Nucleus accumbens (tissue), 56 donors: ENCODE results near the gene PPM1L.
"Not testable (repeated sequence)": the region's sequence is repeated elsewhere in the genome, so short reads cannot be mapped to it uniquely, and the experiment has no call there.

Source experiments
- DNase-seq, 56 donors: peaks; one replicate each; lab custom pipeline; 2025; lab: John Stamatoyannopoulos, UW

PPM1L gene

DNA sequence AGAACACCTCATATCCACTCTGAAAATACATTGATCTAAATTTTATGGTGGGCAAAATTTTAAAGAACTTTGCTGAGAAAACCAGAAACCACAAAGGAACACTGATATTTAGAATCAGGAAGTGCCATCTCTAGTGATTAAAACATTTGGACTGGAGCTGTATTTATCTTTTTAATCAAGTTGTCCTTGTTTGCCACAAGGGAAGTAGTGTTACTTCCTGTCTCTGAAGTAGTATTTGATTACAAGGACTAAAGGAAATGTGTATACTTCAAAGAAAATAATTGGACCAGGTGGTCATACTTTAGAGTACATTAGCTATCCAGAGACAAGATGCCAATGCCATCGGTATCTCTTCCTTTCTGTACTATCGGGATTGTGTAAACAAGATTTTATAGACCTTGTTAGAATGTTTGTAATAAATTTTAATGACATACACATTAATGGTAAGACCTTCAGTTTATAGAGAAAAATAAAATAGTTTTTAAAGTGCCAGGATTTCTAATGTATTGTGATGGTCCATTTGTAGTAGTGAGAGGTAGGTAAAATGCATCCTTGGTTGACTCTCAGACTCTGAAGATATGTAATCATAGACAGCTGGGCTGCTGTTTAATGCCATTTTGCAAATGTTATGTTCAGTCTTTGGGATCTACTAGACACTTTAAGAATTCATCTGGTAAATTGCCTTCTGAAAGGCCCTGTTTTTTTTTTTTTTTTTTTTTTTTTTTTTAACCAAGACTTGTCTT is 217.2 kb downstream of the PPM1L start:
- DNase-seq = no peak

DNA sequence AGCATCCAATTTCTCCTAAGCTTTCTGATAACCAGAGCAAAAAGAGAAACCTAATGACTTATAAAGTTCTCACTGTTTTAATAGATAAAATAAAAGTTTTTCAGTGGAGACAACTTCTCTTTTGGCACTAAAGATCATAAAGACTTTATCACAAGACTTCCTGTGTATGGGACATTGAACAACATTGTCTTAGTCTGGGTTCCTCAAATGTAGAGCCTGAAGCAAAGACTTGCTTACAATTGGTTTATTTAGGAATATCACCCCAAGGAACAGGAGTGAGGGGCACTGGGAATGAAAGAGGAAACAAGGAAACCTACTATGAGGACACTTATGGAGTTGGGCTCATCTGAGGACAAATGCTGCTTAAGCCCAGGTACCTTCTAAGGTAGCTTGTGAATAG is 221.7 kb downstream of the PPM1L start:
- DNase-seq = no peak

DNA sequence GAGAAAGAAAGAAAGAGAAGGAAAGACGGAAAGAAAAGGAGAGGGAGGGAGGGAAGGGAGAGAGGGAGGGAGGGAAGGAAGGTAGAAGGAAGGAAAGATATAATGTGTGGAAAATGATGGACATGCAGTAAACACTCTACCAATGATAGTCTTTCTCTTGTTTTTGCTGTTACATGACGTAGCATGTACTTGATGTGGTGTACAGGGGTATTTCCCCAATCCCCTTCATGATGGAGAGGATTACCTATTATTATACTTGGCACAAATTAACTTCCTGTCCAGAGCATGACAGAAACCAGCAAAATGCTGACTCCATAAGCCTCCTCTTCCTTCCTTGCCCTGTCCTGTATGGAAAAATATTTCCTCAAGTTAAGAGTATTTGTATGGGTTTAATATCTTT is 224.7 kb downstream of the PPM1L start:
- no peak for DNase-seq

DNA sequence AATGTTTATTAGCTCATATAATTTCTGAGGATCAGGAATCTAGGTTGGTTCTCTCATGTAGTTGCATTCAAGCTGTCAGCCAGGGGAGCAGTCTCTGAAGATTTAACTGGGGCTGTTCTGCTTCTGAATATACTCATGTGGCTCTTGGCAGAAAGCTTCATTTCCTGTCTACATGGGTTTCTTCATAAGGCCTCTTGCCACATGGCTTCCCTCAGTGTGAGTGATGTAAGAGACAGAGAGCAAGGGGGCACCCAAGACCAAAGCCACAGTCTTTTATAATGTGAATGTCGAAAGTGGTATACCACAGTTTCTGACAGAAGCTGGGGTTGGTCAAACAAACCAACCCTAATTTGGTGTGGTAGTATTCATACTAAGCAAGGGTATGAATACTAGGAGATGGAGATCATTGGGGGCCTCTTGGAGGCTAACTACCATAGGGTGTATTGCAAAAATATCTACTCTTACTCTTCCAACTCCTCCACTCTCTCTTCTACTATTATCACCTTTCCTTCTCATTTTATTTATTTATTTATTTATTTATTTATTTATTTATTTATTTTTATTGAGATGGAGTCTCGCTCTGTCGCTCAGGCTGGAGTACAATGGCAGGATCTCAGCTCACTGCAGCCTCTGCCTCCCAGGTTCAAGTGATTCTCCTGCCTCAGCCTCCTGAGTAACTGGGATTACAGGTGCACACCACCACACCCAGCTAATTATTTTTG is 225.3 kb downstream of the PPM1L start:
- peak in 12 of 56 donors; percentile 0 to 19 (median 3) for DNase-seq

DNA sequence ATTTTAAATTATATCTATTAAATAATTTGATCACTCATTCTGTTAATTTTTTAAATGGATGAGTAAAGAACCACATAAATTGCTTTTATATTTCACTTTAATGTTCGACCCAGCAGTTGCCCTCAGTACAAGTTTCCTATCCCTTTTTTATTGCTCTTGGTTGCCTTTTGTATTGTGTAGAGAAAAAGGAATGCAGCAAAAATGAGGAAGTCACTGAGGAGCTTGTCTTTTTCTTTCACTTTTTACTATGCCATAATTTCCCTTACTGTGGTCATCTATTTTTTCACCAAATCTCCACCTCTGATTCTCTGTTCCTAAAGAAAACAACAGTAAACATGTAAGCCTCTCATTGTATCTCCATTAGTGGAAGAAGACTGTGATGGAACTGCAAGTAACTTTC is 226.5 kb downstream of the PPM1L start:
- no peak for DNase-seq

DNA sequence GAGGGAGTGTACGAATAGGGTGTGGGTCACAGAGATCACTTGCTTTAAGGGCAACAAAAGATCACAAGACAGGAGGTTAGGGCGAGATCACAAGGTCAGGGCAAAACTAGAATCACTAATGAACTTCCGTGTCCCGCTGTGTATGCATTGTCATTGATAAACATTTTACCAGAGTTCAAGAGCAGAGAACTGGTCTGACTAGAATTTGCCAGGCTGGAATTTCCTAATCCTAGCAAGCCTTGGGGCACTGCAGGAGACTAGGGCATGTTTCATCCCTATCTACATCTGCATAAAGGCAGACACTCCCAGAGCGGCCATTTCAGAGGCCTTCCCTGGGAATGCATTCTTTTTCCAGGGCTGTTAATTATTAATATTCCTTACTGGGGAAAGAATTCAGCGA is 227.9 kb downstream of the PPM1L start:
- not testable (repeated sequence) for DNase-seq

DNA sequence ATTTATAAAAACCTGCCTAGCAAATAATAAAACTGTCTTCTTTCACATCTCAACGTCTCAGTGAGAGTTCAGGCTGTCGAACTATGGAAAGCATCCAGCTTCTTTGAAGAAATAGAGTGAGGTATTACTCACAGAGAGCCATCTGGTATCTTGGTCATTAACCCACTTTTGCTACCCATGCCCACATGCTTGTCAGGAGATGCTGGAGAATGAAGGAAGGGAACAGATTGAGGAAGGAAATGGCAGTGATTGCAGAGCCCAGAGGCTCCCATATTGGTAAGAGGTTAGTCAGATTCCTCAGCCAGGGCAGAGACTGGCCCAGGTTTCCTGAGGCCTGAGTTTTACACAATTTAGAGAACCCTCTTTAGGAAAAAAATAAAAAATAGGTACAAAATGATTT is 230.0 kb downstream of the PPM1L start:
- DNase-seq = no peak

DNA sequence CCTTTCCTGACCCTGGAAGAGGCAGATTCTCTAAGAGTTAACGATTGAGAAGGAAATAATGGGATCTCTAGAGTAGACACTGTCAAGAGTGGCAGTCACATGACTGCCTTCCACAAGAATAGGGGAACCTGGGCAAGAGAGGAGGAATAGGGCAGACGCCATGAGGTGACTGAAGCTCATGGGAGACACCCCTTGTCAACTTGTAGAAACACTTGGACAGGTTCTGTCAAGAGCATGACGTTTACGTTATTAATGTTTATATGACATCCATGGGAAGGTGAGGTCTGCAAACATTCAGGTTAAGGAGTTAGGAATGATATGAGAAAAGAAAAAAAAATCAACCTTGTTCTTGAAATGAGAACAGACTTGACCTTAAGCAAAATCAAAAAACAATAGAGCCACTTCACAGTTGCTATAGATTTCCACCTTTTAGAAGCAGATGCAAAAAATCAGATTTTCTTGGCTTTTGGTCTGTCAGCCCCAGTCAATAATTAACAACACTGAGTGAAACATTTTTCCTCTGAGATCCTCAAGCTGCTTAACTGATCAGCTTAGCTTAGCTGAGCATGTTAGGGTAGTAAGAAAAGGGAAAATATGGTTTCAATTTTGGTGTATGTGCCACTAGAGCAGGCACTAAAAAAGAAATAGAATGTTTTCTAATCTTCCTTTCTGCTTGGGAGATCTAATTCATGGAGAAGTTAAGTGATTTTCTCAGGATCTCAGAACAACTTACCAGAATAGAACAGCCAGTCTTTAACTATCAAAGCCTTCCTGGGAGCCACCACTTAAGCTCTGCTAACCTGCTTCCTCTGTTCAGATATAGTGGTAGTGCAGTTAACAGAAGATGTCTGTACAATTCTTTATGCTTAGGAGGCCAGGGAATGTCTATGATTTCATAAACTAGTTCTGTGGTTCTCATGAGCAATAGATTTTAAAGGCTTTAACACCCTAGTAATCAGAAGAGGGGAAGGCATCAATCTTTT is 232.2 kb downstream of the PPM1L start:
- DNase-seq = no peak

DNA sequence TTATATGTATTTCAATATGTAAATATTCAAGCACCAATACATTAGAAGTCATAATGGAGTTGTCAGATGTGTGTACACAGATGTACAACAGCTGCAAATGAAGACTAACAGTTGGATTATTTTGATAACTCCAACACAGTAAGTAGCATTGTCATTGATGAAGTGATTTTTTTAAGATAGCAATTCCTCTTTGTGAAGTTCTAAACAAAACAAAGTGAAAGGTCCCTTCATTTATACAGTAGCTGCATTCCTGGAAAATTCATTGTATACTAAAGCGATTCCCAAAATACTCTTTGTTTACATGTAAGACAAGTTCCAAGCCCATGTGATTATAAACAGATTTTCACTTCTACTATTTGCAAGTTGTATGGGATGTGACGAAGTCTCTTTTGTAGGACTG is 234.4 kb downstream of the PPM1L start:
- no peak for DNase-seq

DNA sequence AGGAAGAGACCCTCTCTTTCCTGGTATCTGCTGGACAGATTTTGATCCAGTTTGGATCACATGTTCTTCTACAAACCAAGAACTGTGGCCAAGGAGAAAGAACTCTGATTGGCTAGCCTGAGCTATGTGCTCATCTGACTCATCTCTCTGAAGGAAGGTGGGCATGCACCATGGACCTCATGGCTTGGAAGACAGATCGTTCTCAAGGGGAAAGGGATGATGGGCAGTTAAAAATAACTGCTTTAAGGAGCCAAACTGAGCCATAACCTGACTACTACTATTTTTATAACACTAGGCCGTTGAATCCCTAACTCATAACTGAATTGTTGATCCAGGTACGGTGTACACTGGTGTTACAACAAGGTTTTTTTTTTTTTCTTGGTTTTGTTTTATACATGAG is 236.7 kb downstream of the PPM1L start:
- no peak for DNase-seq

DNA sequence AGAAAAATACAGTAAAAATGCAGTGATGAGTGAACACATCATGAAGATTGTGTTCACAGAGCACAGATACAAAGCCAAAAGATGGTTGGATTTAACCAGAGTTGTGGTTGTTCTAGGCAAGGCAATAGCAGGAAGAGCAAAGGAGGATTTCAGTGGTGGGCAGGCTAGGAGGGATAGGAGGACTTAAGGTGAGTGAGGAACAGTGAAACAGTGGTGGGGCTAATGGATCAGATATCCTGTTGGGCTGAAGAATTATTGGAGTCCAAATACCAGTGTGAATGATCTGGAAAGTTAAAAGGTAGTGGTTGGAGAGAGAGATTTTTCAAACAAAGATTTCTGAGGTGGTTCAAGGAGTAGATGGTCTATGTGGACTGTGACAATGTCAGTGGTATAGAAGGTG is 240.8 kb downstream of the PPM1L start:
- DNase-seq = no peak

DNA sequence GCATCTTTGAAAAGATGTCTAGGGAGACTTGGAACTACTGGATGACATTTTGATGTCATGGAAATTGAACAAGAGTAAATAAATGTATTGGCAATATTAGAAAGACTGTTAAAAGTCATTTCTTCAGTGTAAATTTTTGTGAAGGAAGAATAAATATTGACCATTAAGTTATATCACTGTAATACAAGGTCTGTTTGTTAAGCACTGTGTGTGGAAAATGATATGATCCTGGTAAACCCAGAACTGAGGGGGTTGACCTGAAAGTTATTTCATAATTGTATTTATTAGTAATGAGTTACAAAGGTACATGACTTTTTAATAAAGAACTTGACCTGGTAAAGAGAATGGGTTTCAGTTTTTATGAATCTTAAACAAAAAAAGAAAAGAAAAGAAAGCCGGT is 242.6 kb downstream of the PPM1L start:
- DNase-seq = no peak

DNA sequence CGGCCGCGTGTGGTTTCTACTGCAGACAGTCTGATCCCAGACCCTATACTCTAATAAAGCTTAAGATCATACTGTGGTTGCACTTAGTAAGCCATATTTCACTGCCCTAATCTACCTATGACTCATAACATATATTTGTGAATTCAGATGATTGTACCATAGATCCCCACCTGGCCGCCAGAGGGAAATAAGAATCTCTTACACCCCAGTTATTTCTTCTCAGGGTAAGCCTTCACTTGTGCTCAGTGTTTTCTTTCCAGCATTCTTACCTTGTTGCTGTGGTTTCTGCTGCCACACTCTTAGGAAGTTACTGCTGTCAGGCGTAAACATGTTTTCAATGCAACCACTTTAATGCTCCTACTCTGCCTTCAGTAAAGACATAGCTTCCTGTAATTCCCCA is 243.2 kb downstream of the PPM1L start:
- DNase-seq = no peak

DNA sequence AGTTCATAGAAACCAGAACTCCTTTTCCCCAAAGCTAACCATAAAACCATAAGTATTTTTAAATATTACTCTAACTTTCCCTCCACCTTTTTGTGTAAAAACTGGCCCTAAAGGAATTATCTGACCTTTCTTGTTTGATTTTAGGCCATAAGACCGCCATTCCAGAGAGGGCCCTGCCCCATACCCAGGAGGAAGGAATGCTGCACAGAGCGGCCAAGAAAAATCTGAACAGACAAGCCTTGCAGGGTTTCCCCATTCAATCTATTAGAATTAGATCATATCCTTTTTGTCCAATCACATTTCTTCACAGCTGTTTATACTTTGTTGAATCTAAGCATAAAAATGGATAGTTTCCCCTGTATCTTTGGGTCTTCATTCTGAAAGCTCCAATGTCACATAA is 252.1 kb downstream of the PPM1L start:
- DNase-seq = no peak

DNA sequence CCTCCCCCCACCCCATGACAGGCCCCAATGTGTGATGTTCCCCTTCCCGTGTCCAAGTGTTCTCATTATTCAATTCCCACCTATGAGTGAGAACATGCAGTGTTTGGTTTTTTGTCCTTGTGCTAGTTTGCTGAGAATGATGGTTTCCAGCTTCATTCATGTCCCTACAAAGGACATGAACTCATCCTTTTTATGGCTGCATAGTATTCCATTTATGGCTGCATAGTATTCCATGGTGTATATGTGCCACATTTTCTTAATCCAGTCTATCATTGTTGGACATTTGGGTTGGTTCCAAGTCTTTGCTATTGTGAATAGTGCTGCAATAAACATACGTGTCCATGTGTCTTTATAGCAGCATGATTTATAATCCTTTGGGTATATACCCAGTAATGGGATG is 254.1 kb downstream of the PPM1L start:
- DNase-seq = not testable (repeated sequence)

DNA sequence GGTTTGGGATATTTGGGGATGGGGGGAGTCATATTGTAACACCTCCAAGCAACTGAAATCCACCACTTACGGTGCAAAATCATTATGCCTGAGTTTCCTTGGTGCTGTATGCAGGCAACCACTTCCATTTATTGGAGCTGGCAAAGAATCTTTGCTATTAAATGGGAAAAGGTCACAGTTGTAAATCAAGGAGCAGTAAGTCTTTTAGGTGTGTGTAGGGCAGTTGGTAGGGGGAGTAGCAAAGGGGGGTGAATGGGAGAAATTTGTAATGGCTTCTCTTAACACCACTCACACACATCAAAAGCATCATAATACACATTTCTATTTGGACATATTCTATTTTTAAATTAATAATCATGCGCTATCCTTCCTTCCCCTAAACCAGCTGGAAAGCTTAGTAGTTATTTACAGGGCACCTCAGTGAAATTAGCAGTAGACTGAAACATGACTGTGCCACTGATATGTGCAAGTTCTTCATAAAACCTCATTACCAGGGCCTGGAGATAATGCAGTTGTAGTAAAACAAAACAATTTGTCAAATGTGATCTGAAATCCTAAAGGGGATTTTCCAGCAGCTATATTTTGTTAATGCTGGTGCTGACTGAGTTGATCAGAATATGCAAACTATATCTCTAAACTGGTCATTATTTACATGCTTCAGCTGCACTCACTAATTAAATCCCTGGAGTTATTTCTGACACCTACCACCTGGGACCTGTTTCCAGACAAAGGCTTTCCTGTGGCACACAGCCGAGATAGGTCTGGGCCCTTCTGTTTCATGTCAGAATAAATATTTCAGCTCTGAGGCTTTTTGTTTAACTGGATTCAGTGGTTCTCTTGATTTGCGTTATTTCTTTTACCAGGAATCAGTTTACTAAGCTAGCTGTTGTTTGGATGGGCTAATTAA is 259.1 kb downstream of the PPM1L start:
- DNase-seq = no peak

DNA sequence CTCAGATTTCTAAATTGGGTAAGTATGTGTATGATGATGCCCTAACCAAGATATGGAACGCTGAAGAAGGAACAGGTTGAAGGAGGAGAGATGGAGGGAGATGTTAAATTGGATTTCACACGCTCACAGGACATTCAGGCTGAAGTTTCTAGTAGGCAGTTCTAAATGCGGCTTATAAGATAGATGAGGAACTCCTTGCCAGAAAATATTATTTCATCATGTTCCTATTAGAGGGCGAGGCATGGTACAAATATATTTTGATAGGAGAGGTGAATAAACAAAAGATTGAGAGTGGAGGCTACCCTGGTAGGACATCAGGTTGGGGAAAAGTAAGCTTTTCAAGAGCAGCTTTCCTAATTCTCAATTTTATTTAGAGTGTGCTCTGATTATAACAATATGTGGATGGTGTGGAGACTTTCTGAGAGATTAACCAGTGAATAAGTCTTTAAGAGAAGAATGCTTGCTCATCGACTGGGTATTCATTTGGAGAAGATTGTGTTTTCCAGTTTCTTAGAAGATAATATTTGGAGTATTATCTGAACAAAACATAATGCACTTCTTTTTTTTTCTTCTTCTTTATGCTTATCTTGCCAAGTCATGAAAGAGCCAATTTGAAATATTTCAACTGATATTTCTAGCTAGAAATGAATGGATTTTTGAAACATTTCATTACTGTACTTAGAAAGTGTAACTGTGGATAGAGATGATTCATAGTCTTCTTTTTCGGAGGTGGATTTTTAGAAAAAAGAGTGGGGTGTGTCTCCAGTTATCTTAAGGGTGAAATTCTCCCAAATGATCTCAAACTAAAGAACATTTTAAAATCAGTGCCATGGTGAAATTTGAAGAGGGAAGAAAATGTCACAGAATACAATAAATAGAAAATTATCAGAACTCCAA is 260.6 kb downstream of the PPM1L start:
- DNase-seq = no peak

DNA sequence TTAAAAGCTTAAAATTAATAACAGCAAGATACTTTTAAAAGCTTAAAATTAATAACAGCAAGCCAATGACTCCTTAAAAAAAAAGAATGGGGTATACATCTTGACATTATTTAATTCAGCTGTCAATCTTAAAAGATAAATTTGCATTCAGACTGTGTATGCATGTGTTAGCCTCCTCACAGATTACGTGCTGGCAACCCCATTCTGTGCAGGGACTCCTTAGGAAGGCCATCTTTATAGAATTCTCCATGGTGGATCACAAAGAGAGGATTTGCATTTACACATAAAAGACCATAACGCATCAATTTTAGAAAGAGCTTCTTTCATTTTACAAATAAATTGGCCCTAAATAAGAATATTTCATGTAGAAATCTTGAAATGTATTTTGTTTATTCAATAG is 261.9 kb downstream of the PPM1L start:
- no peak for DNase-seq

DNA sequence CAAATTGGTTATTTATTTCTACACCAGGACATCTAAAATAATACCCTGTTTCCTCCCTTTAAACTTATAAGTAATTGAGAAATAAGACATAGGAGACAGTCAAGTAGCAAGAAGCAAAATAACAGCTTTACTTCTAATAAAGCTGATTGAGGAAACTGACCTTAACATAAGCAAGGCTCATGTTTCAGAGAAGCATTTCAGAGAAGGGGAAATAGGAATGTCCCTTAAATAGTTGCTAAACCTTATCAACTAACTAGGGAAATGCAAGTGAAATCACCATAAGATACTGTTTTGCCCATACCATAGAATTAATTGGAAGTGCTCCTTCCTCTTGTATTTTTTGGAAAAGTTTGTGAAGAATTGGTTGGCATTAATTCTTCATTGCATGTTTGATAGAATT is 264.2 kb downstream of the PPM1L start:
- no peak for DNase-seq
